GM18519 (cell line): ENCODE measurements around the gene OAS2.

ENCODE experiments used
- ATAC-seq: cut with Tn5 transposase; IDR thresholded peaks from one replicate; pipeline ENCODE4 v1.9.1; 2021; ENCODE audit warnings: mild to moderate bottlenecking, moderate library complexity; ENCODE audit not compliant: unreplicated experiment, low FRiP score

Gene OAS2

DNA sequence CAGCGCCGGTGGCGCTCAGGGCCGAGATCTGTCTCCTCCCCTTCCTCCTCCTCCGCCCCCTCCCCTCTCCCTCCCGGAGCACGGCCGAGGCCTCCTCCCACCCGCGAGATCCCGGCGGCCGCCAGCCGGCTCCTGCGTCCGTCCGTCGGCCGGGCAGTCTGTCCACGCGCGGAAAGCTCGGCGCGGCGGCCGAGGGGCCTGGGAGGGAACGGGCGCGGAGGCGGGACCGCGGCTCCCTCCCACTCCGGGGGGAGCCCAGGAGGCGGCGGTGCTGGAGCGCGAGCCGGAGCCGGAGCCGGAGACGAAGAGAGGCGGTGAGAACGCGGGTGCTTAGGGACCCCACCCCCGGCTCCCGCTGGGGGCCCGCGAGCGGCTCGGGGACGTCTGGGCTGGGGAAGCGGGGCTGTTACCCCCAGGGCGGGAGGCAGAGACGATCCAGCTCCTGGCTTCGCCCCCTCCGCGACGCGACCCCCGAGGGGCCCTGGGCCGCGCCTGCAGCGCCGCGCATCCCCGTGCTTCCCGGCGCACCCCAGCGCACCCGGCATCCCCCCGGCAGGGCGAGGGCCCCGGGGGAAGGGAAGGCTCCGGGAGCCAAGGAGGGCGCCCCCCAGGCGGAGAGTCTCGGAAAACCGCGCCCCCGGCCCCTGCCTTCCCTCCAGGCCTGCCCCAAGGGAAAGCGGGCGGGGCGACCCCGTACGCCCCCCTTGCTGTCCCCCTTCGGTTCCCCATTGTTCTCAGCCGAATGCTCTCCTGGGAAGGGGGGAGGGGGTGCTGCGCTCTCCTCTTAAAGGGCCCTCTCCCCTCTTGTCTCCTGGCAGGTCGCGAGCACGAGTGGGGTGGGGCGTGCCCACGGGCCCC is 78.5 kb downstream of the OAS2 start, which contains the start of gene DTX1:
DTX1 (plus strand) TSS at position 100 of the 858 bp plus-strand sequence. CDS start 1,463 bp downstream, outside the sequence.
- ATAC-seq = no peak

GRCh38 chr12:113057565-113058485 is 79.5 kb downstream of the OAS2 start:
- no peak for ATAC-seq

DNA sequence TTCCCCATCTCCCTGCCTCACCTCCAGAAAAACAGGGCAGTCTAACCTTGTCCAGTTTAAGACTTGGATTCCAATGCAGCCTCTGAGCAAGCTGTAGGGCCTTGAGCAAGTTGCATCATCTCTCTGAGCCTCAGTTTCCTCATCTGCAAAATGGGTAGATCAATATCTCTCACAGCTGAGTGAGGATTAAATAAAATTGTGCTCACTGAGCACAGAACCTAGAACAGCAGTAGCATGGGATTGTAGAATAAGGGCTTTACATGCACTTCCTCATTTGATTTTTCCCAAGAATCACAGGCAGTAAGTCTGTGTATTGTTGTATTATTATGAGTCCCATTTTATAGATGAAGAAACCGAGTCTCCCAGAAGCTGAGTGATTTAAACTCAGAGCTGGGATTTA is 80.2 kb downstream of the OAS2 start:
- ATAC-seq = no peak

- no peak for ATAC-seq
Observed at GRCh38 chr12:113059071-113059595, 80.8 kb downstream of the OAS2 start.

- ATAC-seq = no peak
Observed at GRCh38 chr12:113060336-113060960, 82.1 kb downstream of the OAS2 start.

- no peak for ATAC-seq
Observed at GRCh38 chr12:113061061-113061694, 82.9 kb downstream of the OAS2 start.
